Measurements from ENCODE around the gene ITK.

Gene ITK

DNA sequence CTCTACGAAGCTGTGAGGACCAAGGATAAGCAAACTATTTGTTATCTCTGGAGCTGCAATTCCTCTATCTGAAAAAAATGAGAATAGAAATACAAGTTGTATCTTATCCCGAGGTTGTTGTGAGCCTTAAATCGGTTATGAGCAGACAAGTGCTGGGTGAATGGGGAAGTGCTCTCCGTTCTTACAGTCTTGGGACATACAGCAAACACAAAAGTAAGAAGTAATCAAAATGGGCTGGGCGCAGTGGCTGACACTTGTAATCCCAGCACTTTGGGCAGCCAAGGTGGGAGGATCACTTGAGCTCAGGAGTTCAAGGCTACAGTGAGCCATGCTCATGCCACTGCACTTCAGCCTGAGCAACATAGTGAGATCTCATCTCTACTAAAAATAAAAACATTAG lies 31.7 kb downstream of the ITK start:
- no peak for TF ChIP-seq EZH2phosphoT487 (conservative IDR thresholded peaks at IDR 0.05; ENCODE audit: low read length)
- TF ChIP-seq, protein P1, sequence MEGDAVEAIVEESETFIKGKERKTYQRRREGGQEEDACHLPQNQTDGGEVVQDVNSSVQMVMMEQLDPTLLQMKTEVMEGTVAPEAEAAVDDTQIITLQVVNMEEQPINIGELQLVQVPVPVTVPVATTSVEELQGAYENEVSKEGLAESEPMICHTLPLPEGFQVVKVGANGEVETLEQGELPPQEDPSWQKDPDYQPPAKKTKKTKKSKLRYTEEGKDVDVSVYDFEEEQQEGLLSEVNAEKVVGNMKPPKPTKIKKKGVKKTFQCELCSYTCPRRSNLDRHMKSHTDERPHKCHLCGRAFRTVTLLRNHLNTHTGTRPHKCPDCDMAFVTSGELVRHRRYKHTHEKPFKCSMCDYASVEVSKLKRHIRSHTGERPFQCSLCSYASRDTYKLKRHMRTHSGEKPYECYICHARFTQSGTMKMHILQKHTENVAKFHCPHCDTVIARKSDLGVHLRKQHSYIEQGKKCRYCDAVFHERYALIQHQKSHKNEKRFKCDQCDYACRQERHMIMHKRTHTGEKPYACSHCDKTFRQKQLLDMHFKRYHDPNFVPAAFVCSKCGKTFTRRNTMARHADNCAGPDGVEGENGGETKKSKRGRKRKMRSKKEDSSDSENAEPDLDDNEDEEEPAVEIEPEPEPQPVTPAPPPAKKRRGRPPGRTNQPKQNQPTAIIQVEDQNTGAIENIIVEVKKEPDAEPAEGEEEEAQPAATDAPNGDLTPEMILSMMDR (IDR thresholded peaks at IDR 0.05; ENCODE audit: insufficient read depth, low read length, poor library complexity, severe bottlenecking): no peak
- H3K4me2 ChIP-seq (ENCODE audit: low read depth, low read length, poor library complexity, severe bottlenecking): no peak overlapping the region
- no peak overlapping the region for H3K9ac ChIP-seq (ENCODE audit: low read length)
- no peaks in the 10 kb centered on the region for H4K20me1 ChIP-seq (ENCODE audit: low read depth, low read length)
- H3K27ac ChIP-seq (ENCODE audit: low read depth, low read length): no peak overlapping the region
- no peaks in the 10 kb centered on the region for H3K9me3 ChIP-seq (ENCODE audit: insufficient read depth, low read length)
- H3K79me2 ChIP-seq (ENCODE audit: insufficient read depth, low read length): no peaks in the 10 kb centered on the region
- no peak overlapping the region for H3K4me3 ChIP-seq (ENCODE audit: insufficient read depth, low read length, poor library complexity, severe bottlenecking)
- H3K9me2 ChIP-seq (replicated peaks; ENCODE audit: insufficient read depth, low read length): no peaks in the 10 kb centered on the region
- no peaks in the 10 kb centered on the region for H3K36me3 ChIP-seq (ENCODE audit: low read length)
- H2AFZ ChIP-seq (ENCODE audit: low read depth, low read length, severe bottlenecking): no peak overlapping the region
- H3F3A ChIP-seq (ENCODE audit: insufficient read depth): no peaks in the 10 kb centered on the region
- no peaks in the 10 kb centered on the region for H3K27me3 ChIP-seq (ENCODE audit: low read length)

DNA sequence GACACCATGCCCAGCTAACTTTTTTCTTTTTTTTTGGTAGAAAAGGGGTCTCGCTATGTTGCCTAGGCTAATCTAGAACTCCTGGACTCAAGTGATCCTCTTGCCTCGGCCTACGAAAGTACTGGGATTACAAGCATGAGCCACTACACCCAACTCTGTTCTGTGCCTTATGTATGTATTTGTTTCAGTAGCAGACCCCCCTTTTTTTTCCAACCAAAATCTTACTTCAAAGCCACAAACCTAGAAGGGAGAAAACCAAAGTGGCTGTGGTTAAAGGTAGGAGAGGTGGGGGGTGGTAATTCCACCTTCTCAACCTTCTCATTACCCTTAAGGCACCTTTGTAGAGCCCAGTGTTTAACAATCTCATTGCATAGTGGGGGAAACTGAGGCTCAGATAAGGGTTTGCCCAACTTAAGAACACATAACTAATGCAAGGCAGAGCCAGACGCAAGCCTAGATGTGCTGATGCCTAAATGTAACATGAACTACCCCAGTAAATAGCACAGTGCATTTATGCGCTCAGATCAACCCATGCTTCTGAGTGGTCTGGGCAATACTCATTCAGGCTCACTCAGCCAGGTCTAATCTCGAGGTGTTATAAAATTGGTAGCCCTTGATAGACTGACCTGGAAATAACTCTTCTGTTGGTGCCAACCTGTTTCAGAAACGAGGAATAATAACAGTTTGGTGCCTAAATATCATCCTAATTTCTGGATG lies 33.0 kb downstream of the ITK start:
- Histone ChIP-seq H3F3A (ENCODE audit: insufficient read depth) (no peaks in the 10 kb centered on the region), H3K4me3 (ENCODE audit: insufficient read depth, low read length, poor library complexity, severe bottlenecking) (no peak overlapping the region), H3K36me3 (ENCODE audit: low read length) (no peaks in the 10 kb centered on the region), H3K79me2 (ENCODE audit: insufficient read depth, low read length) (no peaks in the 10 kb centered on the region), H3K9ac (ENCODE audit: low read length) (no peak overlapping the region), H2AFZ (ENCODE audit: low read depth, low read length, severe bottlenecking) (no peak overlapping the region), H3K27me3 (ENCODE audit: low read length) (no peaks in the 10 kb centered on the region), H4K20me1 (ENCODE audit: low read depth, low read length) (no peaks in the 10 kb centered on the region), H3K9me3 (ENCODE audit: insufficient read depth, low read length) (no peaks in the 10 kb centered on the region), H3K27ac (ENCODE audit: low read depth, low read length) (peak overlapping the region; percentile 66; the same call in 1 of the 2 replicates), H3K4me2 (ENCODE audit: low read depth, low read length, poor library complexity, severe bottlenecking) (no peak overlapping the region), H3K9me2 (replicated peaks; ENCODE audit: insufficient read depth, low read length) (no peaks in the 10 kb centered on the region)
- TF ChIP-seq, protein P1 (IDR thresholded peaks at IDR 0.05; ENCODE audit: insufficient read depth, low read length, poor library complexity, severe bottlenecking): no peak
- no peak for TF ChIP-seq EZH2phosphoT487 (conservative IDR thresholded peaks at IDR 0.05; ENCODE audit: low read length)

DNA sequence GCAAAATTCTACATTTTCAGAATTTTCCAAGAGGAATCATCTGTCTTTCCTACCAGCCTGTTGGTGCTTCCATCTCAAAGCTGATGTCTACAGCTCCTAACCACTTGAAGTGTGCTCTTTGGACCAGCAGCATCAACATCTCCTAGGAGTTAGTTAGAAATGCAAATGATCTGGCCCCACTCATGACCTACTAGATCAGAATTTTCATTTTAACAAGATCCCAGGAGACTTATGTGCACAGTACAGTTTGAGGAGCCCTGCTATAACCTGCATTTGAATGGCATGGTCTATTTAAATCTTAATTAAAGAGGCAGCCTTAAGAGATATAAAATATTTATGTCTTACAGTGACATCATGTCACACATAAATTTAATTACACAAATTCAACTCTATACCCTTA lies 33.8 kb downstream of the ITK start:
- Histone ChIP-seq H3F3A (ENCODE audit: insufficient read depth) (no peaks in the 10 kb centered on the region), H3K27ac (ENCODE audit: low read depth, low read length) (peak overlapping the region; percentile 66), H4K20me1 (ENCODE audit: low read depth, low read length) (no peaks in the 10 kb centered on the region), H3K9me3 (ENCODE audit: insufficient read depth, low read length) (no peaks in the 10 kb centered on the region), H3K4me2 (ENCODE audit: low read depth, low read length, poor library complexity, severe bottlenecking) (peak overlapping the region; percentile 44), H3K36me3 (ENCODE audit: low read length) (no peaks in the 10 kb centered on the region), H3K4me3 (ENCODE audit: insufficient read depth, low read length, poor library complexity, severe bottlenecking) (no peak overlapping the region), H3K79me2 (ENCODE audit: insufficient read depth, low read length) (no peaks in the 10 kb centered on the region), H3K9ac (ENCODE audit: low read length) (peak overlapping the region; percentile 20; the same call in 1 of the 2 replicates), H3K9me2 (replicated peaks; ENCODE audit: insufficient read depth, low read length) (no peaks in the 10 kb centered on the region), H3K27me3 (ENCODE audit: low read length) (no peaks in the 10 kb centered on the region), H2AFZ (ENCODE audit: low read depth, low read length, severe bottlenecking) (peak overlapping the region; percentile 50)
- no peak for TF ChIP-seq EZH2phosphoT487 (conservative IDR thresholded peaks at IDR 0.05; ENCODE audit: low read length)
- TF ChIP-seq, protein P1 (IDR thresholded peaks at IDR 0.05; ENCODE audit: insufficient read depth, low read length, poor library complexity, severe bottlenecking): no peak

Data from SU-DHL-6 (cell line).